K562 (cell line): Measurements from ENCODE around the gene KCP. TPM values are rescaled to one million over a fixed set of nuclear protein-coding genes. Genes with fewer than 3 reads are reported as not detected.

Source experiments
- C11orf30 ChIP-seq: fragments of 450-650 bp; IDR thresholded peaks from 2 replicates; pipeline ENCODE4 v1.6.1; 2016; ENCODE audit warnings: low read depth, mild to moderate bottlenecking
- CTBP1 ChIP-seq: fragments of 450-650 bp; IDR thresholded peaks from 2 replicates; pipeline ENCODE4 v1.6.1; 2016; ENCODE audit warnings: borderline replicate concordance
- E2F8 ChIP-seq: fragments of 450-650 bp; IDR thresholded peaks from 2 replicates; pipeline ENCODE4 v1.7.1; 2018; ENCODE audit warnings: mild to moderate bottlenecking, low read depth; ENCODE audit not compliant: partially characterized antibody
- FOXK2 ChIP-seq, 2 experiments: fragments of 450-650 bp; IDR thresholded peaks in 1 of 2; conservative IDR thresholded peaks in 1 of 2; 2 replicates each; pipeline ENCODE4 v1.6.1; 2016; ENCODE audit warnings: low read depth in 2 of 2, mild to moderate bottlenecking in 1 of 2
- GABPB2 ChIP-seq: fragments of 250-450 bp; sonication (Bioruptor Pico); conservative IDR thresholded peaks from 2 replicates; pipeline ENCODE4 v1.5.1; 2021; ENCODE audit warnings: mild to moderate bottlenecking
- HMG20B ChIP-seq: fragments of 250-450 bp; sonication (Bioruptor Pico); IDR thresholded peaks from 2 replicates; pipeline ENCODE4 v1.5.0; 2021; ENCODE audit warnings: mild to moderate bottlenecking
- KLF6 ChIP-seq: fragments of 250-450 bp; sonication (Bioruptor Pico); IDR thresholded peaks from 2 replicates; pipeline ENCODE4 v1.4.0; 2020; ENCODE audit warnings: mild to moderate bottlenecking, moderate library complexity, borderline replicate concordance
- LEF1 ChIP-seq: fragments of 450-650 bp; IDR thresholded peaks from 2 replicates; pipeline ENCODE4 v1.6.1; 2016; ENCODE audit warnings: mild to moderate bottlenecking
- MLX ChIP-seq, 2 experiments: fragments of 450-650 bp in 1 of 2; sonication (generic) in 1 of 2; formaldehyde crosslinking; conservative IDR thresholded peaks; 2 replicates each; pipeline versions ENCODE4 v1.4.0 to v1.8.1; 2020 to 2022; ENCODE audit warnings: mild to moderate bottlenecking in 1 of 2, missing genetic modification reagents in 1 of 2
- NFIC ChIP-seq: fragments of 450-650 bp; IDR thresholded peaks from 2 replicates; pipeline ENCODE4 v1.6.1; 2017; ENCODE audit warnings: mild to moderate bottlenecking, inconsistent platforms
- PURB ChIP-seq: sonication (generic); formaldehyde crosslinking; IDR thresholded peaks from 2 replicates; pipeline ENCODE4 v1.9.0; 2021; ENCODE audit warnings: low read depth, mild to moderate bottlenecking, missing genetic modification reagents
- SMARCB1 ChIP-seq: IDR thresholded peaks from 2 replicates; pipeline ENCODE4 v1.6.1; 2011; ENCODE audit warnings: improper control_type of control experiment, low read depth; ENCODE audit not compliant: insufficient read length
- TFAM ChIP-seq: fragments of 250-450 bp; sonication (Bioruptor Pico); conservative IDR thresholded peaks from 2 replicates; pipeline ENCODE4 v1.5.0; 2021; ENCODE audit warnings: mild to moderate bottlenecking, moderate library complexity
- ZNF668 ChIP-seq: fragments of 250-450 bp; sonication (Bioruptor Pico); IDR thresholded peaks from 2 replicates; pipeline ENCODE4 v1.8.0; 2022; ENCODE audit warnings: mild to moderate bottlenecking, inconsistent platforms
- polyA plus RNA-seq, 8 experiments: library from polyadenylated mRNA; depleted of rRNA in 4 of 8; stranded (reverse) in 5 of 8; unstranded in 3 of 8; fragments of >200 nt; fragmentation: Nextera tagmentation in 2 of 8; fragmentation: Illumina TruSeq in 1 of 8; extraction: Ambion mirVana in 2 of 8; extraction: Trizol in 1 of 8; gene quantifications; 2 replicates each; pipeline versions ENCODE4 v1.2.1 to v1.2.3, GENCODE V29; 2011 to 2014; ENCODE audit warnings: inconsistent platforms in 1 of 8, missing spikeins in 1 of 8
- total RNA-seq, 7 experiments: library from RNA; depleted of rRNA in 6 of 7; stranded (reverse); fragments of >200 nt in 6 of 7; fragmentation: Illumina TruSeq in 2 of 7; extraction: Trizol in 2 of 7; gene quantifications; 2 replicates each; pipeline versions ENCODE4 v1.2.1 to v1.2.3, GENCODE V29; 2011 to 2021; ENCODE audit warnings: low replicate concordance in 1 of 7
- TF ChIP-seq, protein P1 (sequence below), 2 experiments: fragments of 450-650 bp; formaldehyde crosslinking in 1 of 2; IDR thresholded peaks; 2 replicates each; pipeline versions ENCODE4 v1.4.0 to v1.6.1; 2014 to 2020; ENCODE audit warnings: mild to moderate bottlenecking in 2 of 2, borderline replicate concordance in 1 of 2, low read depth in 1 of 2

The KCP gene
- total and polyA plus RNA-seq, 9 of the 15 experiments (the other 6 are each of a cell fraction or from before 2014, with no cell fraction given): 0.06 to 0.17 (median 0.12) TPM; not detected in 3

- TF ChIP-seq E2F8 (no peak), KLF6 (CRISPR knock-in tag) (no peak), C11orf30 (peak; percentile 87), ZNF668 (CRISPR knock-in tag) (no peak), TFAM (CRISPR knock-in tag) (no peak), FOXK2 (conservative IDR thresholded peaks at IDR 0.05 in 1 of 2, IDR thresholded peaks at IDR 0.05 in 1 of 2; ENCODE audit: low read depth in 2 of 2) (peak in 1 of 2 experiments; percentile 46; a peak in 1 of 4 replicates), PURB (CRISPR knock-in tag) (no peak), MLX (CRISPR knock-in tag; conservative IDR thresholded peaks at IDR 0.05) (no peak; a peak in 1 of 4 replicates), HMG20B (CRISPR knock-in tag) (no peak), SMARCB1 (peak; percentile 20), LEF1 (peak; percentile 59; the same call in 1 of the 2 replicates), GABPB2 (no peak), NFIC (peak; percentile 57; the same call in 1 of the 2 replicates), CTBP1 (peak; percentile 81; the same call in 1 of the 2 replicates)
- TF ChIP-seq, protein P1, sequence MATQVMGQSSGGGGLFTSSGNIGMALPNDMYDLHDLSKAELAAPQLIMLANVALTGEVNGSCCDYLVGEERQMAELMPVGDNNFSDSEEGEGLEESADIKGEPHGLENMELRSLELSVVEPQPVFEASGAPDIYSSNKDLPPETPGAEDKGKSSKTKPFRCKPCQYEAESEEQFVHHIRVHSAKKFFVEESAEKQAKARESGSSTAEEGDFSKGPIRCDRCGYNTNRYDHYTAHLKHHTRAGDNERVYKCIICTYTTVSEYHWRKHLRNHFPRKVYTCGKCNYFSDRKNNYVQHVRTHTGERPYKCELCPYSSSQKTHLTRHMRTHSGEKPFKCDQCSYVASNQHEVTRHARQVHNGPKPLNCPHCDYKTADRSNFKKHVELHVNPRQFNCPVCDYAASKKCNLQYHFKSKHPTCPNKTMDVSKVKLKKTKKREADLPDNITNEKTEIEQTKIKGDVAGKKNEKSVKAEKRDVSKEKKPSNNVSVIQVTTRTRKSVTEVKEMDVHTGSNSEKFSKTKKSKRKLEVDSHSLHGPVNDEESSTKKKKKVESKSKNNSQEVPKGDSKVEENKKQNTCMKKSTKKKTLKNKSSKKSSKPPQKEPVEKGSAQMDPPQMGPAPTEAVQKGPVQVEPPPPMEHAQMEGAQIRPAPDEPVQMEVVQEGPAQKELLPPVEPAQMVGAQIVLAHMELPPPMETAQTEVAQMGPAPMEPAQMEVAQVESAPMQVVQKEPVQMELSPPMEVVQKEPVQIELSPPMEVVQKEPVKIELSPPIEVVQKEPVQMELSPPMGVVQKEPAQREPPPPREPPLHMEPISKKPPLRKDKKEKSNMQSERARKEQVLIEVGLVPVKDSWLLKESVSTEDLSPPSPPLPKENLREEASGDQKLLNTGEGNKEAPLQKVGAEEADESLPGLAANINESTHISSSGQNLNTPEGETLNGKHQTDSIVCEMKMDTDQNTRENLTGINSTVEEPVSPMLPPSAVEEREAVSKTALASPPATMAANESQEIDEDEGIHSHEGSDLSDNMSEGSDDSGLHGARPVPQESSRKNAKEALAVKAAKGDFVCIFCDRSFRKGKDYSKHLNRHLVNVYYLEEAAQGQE (IDR thresholded peaks at IDR 0.05; ENCODE audit: borderline replicate concordance): 0 out of 2 replicates have a peak, but pooled peaks have one; percentile 11
- TF ChIP-seq, protein P1 (CRISPR knock-in tag; IDR thresholded peaks at IDR 0.05; ENCODE audit: low read depth): no peak
These were observed 78.3 kb downstream of the KCP start (continued) for GRCh38 chr7:128831994-128832879.
